IgD-negative memory B cell (primary cell): ENCODE results near the gene CNN2. TPM values are rescaled to one million over a fixed set of nuclear protein-coding genes. Genes with fewer than 3 reads are reported as not detected.

Experiments used
- H3K27ac Mint-ChIP-seq, 3 donors: one replicate each; pipeline ENCODE4 v1.8.0; 2020 to 2022; ENCODE audit warnings: mild to moderate bottlenecking in 3 of 3, mixed read lengths in 3 of 3, moderate library complexity in 1 of 3
- H3K27me3 Mint-ChIP-seq: one replicate; pipeline ENCODE4 v1.8.0; 2021; ENCODE audit warnings: mixed read lengths
- H3K36me3 Mint-ChIP-seq: one replicate; pipeline ENCODE4 v1.8.0; 2020; ENCODE audit warnings: mild to moderate bottlenecking, mixed read lengths
- H3K4me1 Mint-ChIP-seq, 3 donors: one replicate each; pipeline ENCODE4 v1.8.0; 2020 to 2022; ENCODE audit warnings: mixed read lengths in 3 of 3, mild to moderate bottlenecking in 1 of 3
- H3K4me3 Mint-ChIP-seq, 4 donors: one replicate each; pipeline ENCODE4 v1.8.0; 2020 to 2022; ENCODE audit warnings: mild to moderate bottlenecking in 4 of 4, mixed read lengths in 4 of 4, moderate library complexity in 3 of 4
- H3K9me3 Mint-ChIP-seq, 3 donors: one replicate each; pipeline ENCODE4 v1.8.0; 2020 to 2021; ENCODE audit warnings: mixed read lengths in 3 of 3, mild to moderate bottlenecking in 1 of 3
- polyA plus RNA-seq: library from polyadenylated mRNA; unstranded; fragments of 300-500 nt; fragmentation: Illumina TruSeq; gene quantifications from one replicate; pipeline ENCODE4 v1.2.3, GENCODE V29; 2021

Gene CNN2
- polyA plus RNA-seq, 1 donor from 2014 or later: 596 TPM

DNA sequence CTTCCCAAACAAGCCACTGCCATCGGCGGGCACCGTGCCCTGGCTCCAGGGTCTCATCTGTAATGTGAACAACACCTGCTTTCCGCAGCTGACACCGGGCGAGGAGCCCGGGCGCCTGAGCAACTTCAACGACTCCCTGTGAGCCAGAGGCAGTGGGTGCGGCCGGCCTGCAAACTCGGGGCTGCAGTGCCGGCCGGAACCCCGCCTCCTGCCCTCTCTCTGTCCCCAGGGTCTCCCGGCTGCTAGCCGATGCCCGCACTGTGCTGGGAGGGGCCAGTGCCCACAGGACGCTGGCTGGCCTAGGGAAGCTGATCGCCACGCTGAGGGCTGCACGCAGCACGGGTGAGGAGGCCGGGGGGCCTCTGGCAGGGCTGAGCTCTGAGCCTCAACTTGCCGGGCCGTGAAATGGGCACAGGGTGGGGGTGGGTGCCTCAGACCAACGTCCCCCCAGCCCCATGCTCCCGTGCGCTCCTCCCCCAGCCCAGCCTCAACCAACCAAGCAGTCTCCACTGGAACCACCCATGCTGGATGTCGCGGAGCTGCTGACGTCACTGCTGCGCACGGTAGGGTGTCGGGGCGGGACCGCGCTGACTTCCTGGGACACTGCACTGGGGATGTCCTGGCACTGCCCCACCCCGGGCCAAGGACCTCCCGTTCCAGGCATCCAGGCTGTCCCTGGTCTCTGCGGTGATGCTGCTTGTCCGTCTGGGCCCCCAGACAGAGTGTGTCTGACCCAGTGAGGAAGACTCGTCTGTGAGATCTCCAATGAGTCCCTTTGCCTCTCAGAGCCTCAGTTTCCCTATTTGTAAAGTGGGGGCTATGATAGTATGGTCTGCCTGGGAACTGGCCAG is 15.7 kb downstream of the CNN2 start:
- Mint-ChIP-seq H3K9me3 (peaks cover 0 to 2% (median 0%) of the 10 kb centered on the region in 3 donors), H3K4me3 (peak overlapping the region in 2 of 4 donors; percentile 74 to 93), H3K27me3 (no peaks in the 10 kb centered on the region), H3K27ac (peak overlapping the region in 1 of 3 donors; percentile 100), H3K4me1 (peaks cover 24 to 39% (median 26%) of the 10 kb centered on the region in 3 donors), H3K36me3 (peaks cover 3% of the 10 kb centered on the region)

DNA sequence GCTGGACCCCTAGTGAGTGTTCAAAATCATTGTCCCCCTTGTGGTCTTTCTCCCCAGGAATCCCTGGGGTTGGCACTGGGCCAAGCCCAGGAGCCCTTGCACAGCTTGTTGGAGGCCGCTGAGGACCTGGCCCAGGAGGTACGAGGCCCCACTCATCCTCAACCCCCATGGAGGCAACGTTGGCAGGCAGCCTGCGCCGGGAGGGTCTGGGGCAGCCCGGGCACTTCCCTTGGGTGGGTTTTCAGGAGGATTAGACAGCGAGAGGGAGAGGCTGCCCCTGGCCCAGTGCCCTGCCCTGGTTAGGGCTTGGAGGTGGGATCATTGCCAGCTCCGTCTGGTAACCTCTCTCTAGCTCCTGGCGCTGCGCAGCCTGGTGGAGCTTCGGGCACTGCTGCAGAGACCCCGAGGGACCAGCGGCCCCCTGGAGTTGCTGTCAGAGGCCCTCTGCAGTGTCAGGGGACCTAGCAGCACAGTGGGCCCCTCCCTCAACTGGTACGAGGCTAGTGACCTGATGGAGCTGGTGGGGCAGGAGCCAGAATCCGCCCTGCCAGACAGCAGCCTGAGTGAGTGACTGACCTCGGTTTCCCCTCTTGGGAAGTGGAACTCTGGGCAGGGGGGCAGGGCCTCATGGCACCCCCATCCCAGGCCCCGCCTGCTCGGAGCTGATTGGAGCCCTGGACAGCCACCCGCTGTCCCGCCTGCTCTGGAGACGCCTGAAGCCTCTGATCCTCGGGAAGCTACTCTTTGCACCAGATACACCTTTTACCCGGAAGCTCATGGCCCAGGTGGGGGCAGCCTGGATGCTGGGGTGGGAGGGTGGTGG is 16.5 kb downstream of the CNN2 start:
- no peaks in the 10 kb centered on the region for H3K27me3 Mint-ChIP-seq
- H3K4me1 Mint-ChIP-seq: peaks cover 19 to 32% (median 21%) of the 10 kb centered on the region in 3 donors
- H3K27ac Mint-ChIP-seq: no peak overlapping the region
- H3K4me3 Mint-ChIP-seq: peak overlapping the region in 2 of 4 donors; percentile 17 to 74
- peaks cover 3% of the 10 kb centered on the region for H3K36me3 Mint-ChIP-seq
- H3K9me3 Mint-ChIP-seq: peaks cover 0 to 2% (median 0%) of the 10 kb centered on the region in 3 donors

DNA sequence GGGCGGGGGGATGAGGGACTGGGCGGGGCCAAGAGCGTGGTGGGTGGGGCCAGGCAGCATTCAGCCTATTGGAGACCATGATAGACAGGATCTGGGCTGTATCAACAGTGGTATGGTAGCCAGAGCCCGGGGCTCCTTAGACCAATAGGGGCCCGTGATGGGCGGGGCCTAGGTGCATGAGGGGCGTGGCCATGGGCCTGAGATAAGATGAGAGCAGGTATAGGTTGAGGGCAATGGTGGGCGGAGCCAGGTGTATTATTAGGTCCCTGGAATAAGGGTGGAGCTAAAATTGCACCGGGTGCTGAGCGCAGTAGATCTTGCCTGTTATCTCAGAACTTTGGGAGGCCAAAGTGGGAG is 18.8 kb downstream of the CNN2 start:
- Mint-ChIP-seq H3K4me1 (peaks cover 6 to 14% (median 6%) of the 10 kb centered on the region in 3 donors), H3K27ac (peak overlapping the region in 2 of 3 donors; percentile 46 to 53), H3K27me3 (no peaks in the 10 kb centered on the region), H3K4me3 (peak overlapping the region in 2 of 4 donors; percentile 17 to 67), H3K36me3 (peaks cover 3% of the 10 kb centered on the region), H3K9me3 (no peaks in the 10 kb centered on the region)

DNA sequence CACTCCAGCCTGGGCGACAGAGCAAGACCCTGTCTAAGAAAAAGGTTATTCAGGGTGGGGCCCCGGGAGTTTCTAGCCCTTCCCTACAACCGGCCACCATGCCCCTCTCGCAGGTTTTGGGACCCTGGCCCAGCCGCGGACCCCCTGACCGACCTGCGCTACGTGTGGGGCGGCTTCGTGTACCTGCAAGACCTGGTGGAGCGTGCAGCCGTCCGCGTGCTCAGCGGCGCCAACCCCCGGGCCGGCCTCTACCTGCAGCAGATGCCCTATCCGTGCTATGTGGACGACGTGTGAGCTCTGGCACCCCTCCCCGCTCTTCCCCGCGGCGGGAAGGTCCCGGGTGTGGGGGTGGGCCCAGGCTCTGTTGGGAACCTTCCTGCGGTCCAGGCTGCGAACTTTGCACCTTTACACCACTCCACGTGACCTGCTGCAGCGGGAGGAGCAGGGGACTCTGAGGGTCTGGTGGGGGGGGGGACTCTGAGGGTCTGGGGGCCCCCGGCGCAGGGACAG is 19.8 kb downstream of the CNN2 start:
- H3K36me3 Mint-ChIP-seq: peaks cover 3% of the 10 kb centered on the region
- peaks cover 3 to 7% (median 3%) of the 10 kb centered on the region in 3 donors for H3K4me1 Mint-ChIP-seq
- no peaks in the 10 kb centered on the region for H3K9me3 Mint-ChIP-seq
- H3K27ac Mint-ChIP-seq: peak overlapping the region in 2 of 3 donors; percentile 46 to 76
- no peak overlapping the region for H3K4me3 Mint-ChIP-seq
- H3K27me3 Mint-ChIP-seq: no peaks in the 10 kb centered on the region

DNA sequence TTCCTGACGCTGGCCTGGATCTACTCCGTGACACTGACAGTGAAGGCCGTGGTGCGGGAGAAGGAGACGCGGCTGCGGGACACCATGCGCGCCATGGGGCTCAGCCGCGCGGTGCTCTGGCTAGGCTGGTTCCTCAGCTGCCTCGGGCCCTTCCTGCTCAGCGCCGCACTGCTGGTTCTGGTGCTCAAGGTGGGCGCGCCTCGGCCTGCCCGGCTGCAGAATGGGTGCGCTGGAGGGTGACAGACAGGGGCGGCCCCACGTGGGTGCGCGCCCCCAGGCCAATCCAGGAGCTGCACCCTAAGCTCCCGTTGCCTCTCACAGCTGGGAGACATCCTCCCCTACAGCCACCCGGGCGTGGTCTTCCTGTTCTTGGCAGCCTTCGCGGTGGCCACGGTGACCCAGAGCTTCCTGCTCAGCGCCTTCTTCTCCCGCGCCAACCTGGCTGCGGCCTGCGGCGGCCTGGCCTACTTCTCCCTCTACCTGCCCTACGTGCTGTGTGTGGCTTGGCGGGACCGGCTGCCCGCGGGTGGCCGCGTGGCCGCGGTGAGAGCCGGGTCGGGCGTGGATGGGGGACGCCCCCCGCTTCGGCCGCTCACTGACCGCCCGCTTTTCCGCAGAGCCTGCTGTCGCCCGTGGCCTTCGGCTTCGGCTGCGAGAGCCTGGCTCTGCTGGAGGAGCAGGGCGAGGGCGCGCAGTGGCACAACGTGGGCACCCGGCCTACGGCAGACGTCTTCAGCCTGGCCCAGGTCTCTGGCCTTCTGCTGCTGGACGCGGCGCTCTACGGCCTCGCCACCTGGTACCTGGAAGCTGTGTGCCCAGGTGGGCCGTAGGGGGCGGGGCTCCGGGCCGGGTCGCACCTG is 20.7 kb downstream of the CNN2 start:
- Mint-ChIP-seq H3K27me3 (no peaks in the 10 kb centered on the region), H3K36me3 (peaks cover 3% of the 10 kb centered on the region), H3K9me3 (no peaks in the 10 kb centered on the region), H3K4me3 (peak overlapping the region in 1 of 4 donors; percentile 32), H3K27ac (no peak overlapping the region), H3K4me1 (peaks cover 2 to 6% (median 3%) of the 10 kb centered on the region in 3 donors)

DNA sequence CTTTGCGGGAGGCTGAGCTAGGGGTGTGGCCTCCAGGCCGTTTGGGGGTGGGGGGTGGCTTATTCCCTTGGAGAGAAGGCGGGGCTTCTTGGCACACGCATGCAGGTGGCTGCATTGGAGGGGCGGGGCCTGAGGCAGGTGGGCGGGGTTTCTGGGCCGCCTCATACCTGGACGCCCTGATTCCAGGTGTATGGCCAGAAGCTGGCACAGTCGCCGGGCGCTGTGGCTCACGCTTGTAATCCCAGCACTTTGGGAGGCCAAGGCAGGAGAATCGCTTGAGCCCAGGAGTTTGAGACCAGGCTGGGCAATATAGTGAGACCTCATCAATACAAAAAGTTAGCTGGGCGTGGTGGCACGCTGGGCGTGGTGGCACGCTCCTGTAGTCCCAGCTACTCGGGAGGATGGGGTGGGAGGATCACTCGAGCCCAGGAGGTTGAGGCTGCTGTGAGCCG is 21.3 kb downstream of the CNN2 start:
- H3K4me1 Mint-ChIP-seq: peaks cover 2 to 6% (median 3%) of the 10 kb centered on the region in 3 donors
- H3K9me3 Mint-ChIP-seq: no peaks in the 10 kb centered on the region
- no peaks in the 10 kb centered on the region for H3K27me3 Mint-ChIP-seq
- no peak overlapping the region for H3K4me3 Mint-ChIP-seq
- H3K36me3 Mint-ChIP-seq: peaks cover 3% of the 10 kb centered on the region
- no peak overlapping the region for H3K27ac Mint-ChIP-seq

DNA sequence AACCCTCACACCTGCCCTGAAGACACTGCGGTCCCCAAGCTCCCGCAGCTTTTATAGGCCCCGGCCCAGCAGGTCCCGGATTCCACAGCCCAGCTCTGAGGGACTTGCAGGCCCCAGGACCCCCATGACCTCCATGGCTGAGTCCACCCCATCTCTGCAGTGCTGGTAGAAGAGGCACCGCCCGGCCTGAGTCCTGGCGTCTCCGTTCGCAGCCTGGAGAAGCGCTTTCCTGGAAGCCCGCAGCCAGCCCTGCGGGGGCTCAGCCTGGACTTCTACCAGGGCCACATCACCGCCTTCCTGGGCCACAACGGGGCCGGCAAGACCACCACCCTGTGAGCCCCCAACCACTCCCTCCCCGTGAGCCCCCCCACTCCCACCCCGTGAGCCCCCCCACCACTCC is 22.7 kb downstream of the CNN2 start:
- H3K36me3 Mint-ChIP-seq: peaks cover 3% of the 10 kb centered on the region
- no peaks in the 10 kb centered on the region for H3K27me3 Mint-ChIP-seq
- peaks cover 2 to 6% (median 3%) of the 10 kb centered on the region in 3 donors for H3K4me1 Mint-ChIP-seq
- no peak overlapping the region for H3K4me3 Mint-ChIP-seq
- H3K9me3 Mint-ChIP-seq: no peaks in the 10 kb centered on the region
- no peak overlapping the region for H3K27ac Mint-ChIP-seq

DNA sequence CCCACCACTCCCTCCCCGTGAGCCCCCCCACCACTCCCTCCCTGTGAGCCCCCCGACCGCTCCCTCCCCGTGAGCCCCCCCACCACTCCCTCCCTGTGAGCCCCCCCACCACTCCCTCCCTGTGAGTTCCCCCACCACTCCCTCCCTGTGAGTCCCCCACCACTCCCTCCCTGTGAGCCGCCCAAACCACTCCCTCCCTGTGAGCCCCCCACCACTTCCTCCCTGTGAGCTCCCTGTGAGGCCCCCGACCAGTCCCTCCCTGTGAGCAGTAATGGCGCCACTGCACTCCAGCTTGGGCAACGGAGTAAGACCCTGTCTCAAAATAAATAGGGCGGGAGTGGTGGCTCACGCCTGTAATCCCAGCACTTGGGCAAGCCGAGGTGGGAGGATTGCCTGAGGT is 23.4 kb downstream of the CNN2 start:
- Mint-ChIP-seq H3K36me3 (peaks cover 3% of the 10 kb centered on the region), H3K4me1 (peaks cover 2 to 6% (median 3%) of the 10 kb centered on the region in 3 donors), H3K4me3 (no peak overlapping the region), H3K9me3 (no peaks in the 10 kb centered on the region), H3K27ac (peak overlapping the region in 1 of 3 donors; percentile 23), H3K27me3 (no peaks in the 10 kb centered on the region)

GRCh38 chr19:1050989-1051788 is 24.8 kb downstream of the CNN2 start:
- no peaks in the 10 kb centered on the region for H3K4me1 Mint-ChIP-seq
- no peaks in the 10 kb centered on the region for H3K36me3 Mint-ChIP-seq
- peak overlapping the region in 1 of 3 donors; percentile 59 for H3K27ac Mint-ChIP-seq
- H3K4me3 Mint-ChIP-seq: no peak overlapping the region
- no peaks in the 10 kb centered on the region for H3K27me3 Mint-ChIP-seq
- no peaks in the 10 kb centered on the region for H3K9me3 Mint-ChIP-seq

DNA sequence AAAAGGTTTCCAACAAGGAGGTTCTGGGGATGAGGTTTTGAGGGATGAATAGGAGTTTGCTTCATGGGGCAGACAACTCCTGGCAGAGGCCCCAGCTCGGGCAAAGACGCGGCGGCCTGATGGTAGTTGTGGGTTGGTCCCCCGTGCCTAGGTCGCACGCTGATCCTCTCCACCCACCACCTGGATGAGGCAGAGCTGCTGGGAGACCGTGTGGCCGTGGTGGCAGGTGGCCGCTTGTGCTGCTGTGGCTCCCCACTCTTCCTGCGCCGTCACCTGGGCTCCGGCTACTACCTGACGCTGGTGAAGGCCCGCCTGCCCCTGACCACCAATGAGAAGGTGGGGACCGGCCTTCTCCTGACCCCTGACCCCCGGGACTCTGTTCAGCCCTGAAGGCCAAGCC is 25.4 kb downstream of the CNN2 start:
- no peak overlapping the region for H3K4me3 Mint-ChIP-seq
- H3K27me3 Mint-ChIP-seq: no peaks in the 10 kb centered on the region
- H3K9me3 Mint-ChIP-seq: no peaks in the 10 kb centered on the region
- peak overlapping the region in 1 of 3 donors; percentile 59 for H3K27ac Mint-ChIP-seq
- H3K36me3 Mint-ChIP-seq: no peaks in the 10 kb centered on the region
- peaks cover 0 to 3% (median 0%) of the 10 kb centered on the region in 3 donors for H3K4me1 Mint-ChIP-seq

- Mint-ChIP-seq H3K27ac (no peak overlapping the region), H3K4me1 (peaks cover 4 to 8% (median 5%) of the 10 kb centered on the region in 3 donors), H3K9me3 (no peaks in the 10 kb centered on the region), H3K4me3 (no peak overlapping the region), H3K36me3 (no peaks in the 10 kb centered on the region), H3K27me3 (no peaks in the 10 kb centered on the region)
Observed at GRCh38 chr19:1052349-1052975, 26.1 kb downstream of the CNN2 start.

DNA sequence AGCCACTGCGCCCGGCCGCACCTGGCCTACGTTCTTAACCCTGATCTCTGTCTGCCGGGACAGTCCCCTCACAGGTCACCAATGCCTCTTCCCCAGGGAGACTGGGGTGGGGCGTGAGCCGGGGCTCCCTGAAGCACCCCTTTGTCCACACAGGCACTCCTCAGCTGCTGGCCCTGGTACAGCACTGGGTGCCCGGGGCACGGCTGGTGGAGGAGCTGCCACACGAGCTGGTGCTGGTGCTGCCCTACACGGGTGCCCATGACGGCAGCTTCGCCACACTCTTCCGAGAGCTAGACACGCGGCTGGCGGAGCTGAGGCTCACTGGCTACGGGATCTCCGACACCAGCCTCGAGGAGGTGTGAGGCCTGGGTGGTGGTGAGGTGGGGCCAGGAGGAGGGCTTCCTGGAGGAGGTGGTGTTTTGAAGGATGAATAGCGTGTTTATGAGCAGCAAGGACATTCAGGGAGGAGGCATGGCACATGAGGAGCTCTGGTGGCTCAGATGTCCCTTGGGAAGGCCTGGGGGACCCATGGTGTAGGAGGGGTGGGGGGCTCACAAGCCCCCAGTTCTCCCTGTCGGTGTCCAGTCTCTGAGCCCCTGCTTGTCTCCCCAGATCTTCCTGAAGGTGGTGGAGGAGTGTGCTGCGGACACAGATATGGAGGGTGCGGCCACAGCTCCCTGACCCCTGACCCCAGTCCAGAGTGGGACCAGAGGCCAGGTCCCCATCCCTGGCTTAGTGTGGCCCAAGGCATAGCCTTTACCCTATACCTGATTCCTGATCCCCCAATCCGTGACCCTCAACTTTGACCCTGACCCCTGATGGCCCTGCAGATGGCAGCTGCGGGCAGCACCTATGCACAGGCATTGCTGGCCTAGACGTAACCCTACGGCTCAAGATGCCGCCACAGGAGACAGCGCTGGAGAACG is 27.0 kb downstream of the CNN2 start:
- Mint-ChIP-seq H3K36me3 (peaks cover 4% of the 10 kb centered on the region), H3K27me3 (no peaks in the 10 kb centered on the region), H3K4me1 (peaks cover 13 to 16% (median 14%) of the 10 kb centered on the region in 3 donors), H3K4me3 (no peak overlapping the region), H3K27ac (no peak overlapping the region), H3K9me3 (no peaks in the 10 kb centered on the region)
